HepG2 (cell line): ENCODE measurements around the gene NDE1. TPM values are rescaled to one million over a fixed set of nuclear protein-coding genes. Genes with fewer than 3 reads are reported as not detected.

Experiments used
- ATAC-seq: fragments of 200-7000 bp; cut with Tn5 transposase; 3 replicates; pipeline ENCODE4 v1.9.1; 2020; ENCODE audit warnings: mild to moderate bottlenecking, moderate library complexity
- BruUV-seq: library from RNA; stranded (reverse); fragments of 400-500 nt; replicated peaks from 2 replicates; lab custom pipeline; 2021; lab: Mats Ljungman, UMichigan
- CTCF ChIA-PET: fragments of 300-600 bp; formaldehyde crosslinking; extraction: SDS; loops from one replicate; lab custom pipeline; 2021; ENCODE audit warnings: low total read pairs, inconsistent platforms, low intra/inter-chr PET ratio; lab: Yijun Ruan, JAX
- POLR2A ChIA-PET: fragments of 350-600 bp; sonication (Branson Sonifier 250); formaldehyde crosslinking; loops from one replicate; lab custom pipeline; 2020; ENCODE audit warnings: antibody characterized with exemption, inconsistent platforms; lab: Yijun Ruan, JAX
- DNase-seq: peaks from one replicate; pipeline ENCODE4 v3.0.0-alpha.2; 2015; ENCODE audit warnings: low spot score
- FAIRE-seq: peaks from 3 replicates; lab custom pipeline; 2011; peaks lifted over from hg19 to GRCh38; lab: Jason Lieb, UNC
- H2AFZ ChIP-seq: one replicate; pipeline ENCODE4 v1.6.1; 2011; ENCODE audit warnings: low read length, inconsistent platforms
- H3K27ac ChIP-seq: fragments of 300-600 bp; 3 replicates; pipeline ENCODE4 v1.8.0; 2011; ENCODE audit warnings: mixed run types, mild to moderate bottlenecking, mixed read lengths, low read length, inconsistent platforms; ENCODE audit not compliant: insufficient read depth; ENCODE audit errors: extremely low read length
- H3K27me3 ChIP-seq, 2 experiments: fragments of 200-600 bp in 1 of 2; 2 replicates in 1 of 2; 3 replicates in 1 of 2; pipeline versions ENCODE4 v1.6.0 to v1.8.0; 2011; ENCODE audit warnings: low read length in 2 of 2, mild to moderate bottlenecking in 2 of 2, moderate library complexity in 2 of 2, inconsistent platforms in 1 of 2; ENCODE audit not compliant: insufficient read depth in 2 of 2, control insufficient read depth in 1 of 2
- H3K36me3 ChIP-seq, 2 experiments: fragments of 200-600 bp in 1 of 2; replicated peaks in 1 of 2; 2 replicates in 1 of 2; 3 replicates in 1 of 2; pipeline versions ENCODE4 v1.5.1 to v1.8.0; 2011; ENCODE audit warnings: low read length in 2 of 2, inconsistent platforms in 1 of 2; ENCODE audit not compliant: insufficient read depth in 2 of 2, control insufficient read depth in 1 of 2
- H3K4me1 ChIP-seq: 2 replicates; pipeline ENCODE4 v1.5.1; 2012; ENCODE audit warnings: low read length, inconsistent platforms; ENCODE audit not compliant: insufficient read depth
- H3K4me2 ChIP-seq: 2 replicates; pipeline ENCODE4 v1.6.0; 2011; ENCODE audit warnings: low read depth, low read length, inconsistent platforms
- H3K4me3 ChIP-seq, 3 experiments: fragments of 200-600 bp in 1 of 3; sonication (generic), shearing (Covaris generic) in 1 of 3; replicated peaks in 1 of 3; 2 replicates each; pipeline ENCODE4 v1.5.1; 2011 to 2016; ENCODE audit warnings: low read length in 3 of 3, inconsistent platforms in 2 of 3, low read depth in 2 of 3, mild to moderate bottlenecking in 2 of 3, control low read depth in 1 of 3, mixed read lengths in 1 of 3; ENCODE audit not compliant: insufficient read depth in 1 of 3
- H3K79me2 ChIP-seq: one replicate; pipeline ENCODE4 v1.6.1; 2011; ENCODE audit warnings: low read length, inconsistent platforms; ENCODE audit not compliant: insufficient read depth
- H3K9ac ChIP-seq: 2 replicates; pipeline ENCODE4 v1.6.0; 2011; ENCODE audit warnings: mild to moderate bottlenecking, low read depth, low read length, inconsistent platforms; ENCODE audit not compliant: insufficient read depth
- H3K9me3 ChIP-seq: 2 replicates; pipeline ENCODE4 v1.5.1; 2012; ENCODE audit warnings: mild to moderate bottlenecking, low read length
- H4K20me1 ChIP-seq: 2 replicates; pipeline ENCODE4 v1.6.0; 2011; ENCODE audit warnings: inconsistent platforms, mild to moderate bottlenecking, low read length, moderate library complexity; ENCODE audit not compliant: insufficient read depth
- CREM ChIP-seq, 2 experiments: sonication (generic) in 1 of 2; formaldehyde crosslinking in 1 of 2; IDR thresholded peaks; 2 replicates each; pipeline versions ENCODE4 v1.4.0 to v1.6.1; 2016 to 2020; ENCODE audit warnings: antibody characterized with exemption in 1 of 2, mild to moderate bottlenecking in 1 of 2, missing genetic modification reagents in 1 of 2
- ZFP36L1 ChIP-seq: sonication (generic); formaldehyde crosslinking; IDR thresholded peaks from 2 replicates; pipeline ENCODE4 v1.8.0; 2022; ENCODE audit warnings: mild to moderate bottlenecking, missing genetic modification reagents, moderate library complexity
- ZNF629 ChIP-seq: sonication (generic); formaldehyde crosslinking; conservative IDR thresholded peaks from 2 replicates; pipeline ENCODE4 v1.5.0; 2020; ENCODE audit warnings: missing genetic modification reagents
- ZNF770 ChIP-seq: sonication (generic); formaldehyde crosslinking; IDR thresholded peaks from 2 replicates; pipeline ENCODE4 v1.5.0; 2020; ENCODE audit warnings: mild to moderate bottlenecking, missing genetic modification reagents
- in situ Hi-C: cut with HindIII; loops from 2 replicates; pipeline ENCODE4 v1.10.0; 2017; ENCODE audit warnings: low pct_unique_long_range_greater_than_20kb; ENCODE audit not compliant: extremely low pct_ligation_motif_present
- intact Hi-C: fragments of 100-400 bp; cut with micrococcal nuclease; formaldehyde crosslinking; loops from one replicate; pipeline ENCODE4 v1.10.0; 2022; ENCODE audit not compliant: unreplicated experiment
- polyA plus RNA-seq, 8 experiments: library from polyadenylated mRNA; depleted of rRNA in 3 of 8; stranded (reverse) in 7 of 8; unstranded in 1 of 8; fragments of >200 nt; fragmentation: Illumina TruSeq in 4 of 8; extraction: Trizol in 4 of 8; gene quantifications; 2 replicates each; pipeline versions ENCODE4 v1.2.1 to v1.2.3, GENCODE V29; 2011 to 2016; ENCODE audit warnings: low read depth in 4 of 8, missing spikeins in 1 of 8, mixed read lengths in 1 of 8; ENCODE audit not compliant: insufficient read depth in 1 of 8
- total RNA-seq, 5 experiments: library from RNA; depleted of rRNA; stranded (reverse); fragments of >200 nt; fragmentation: Illumina TruSeq; extraction: Trizol; gene quantifications; 2 replicates each; pipeline ENCODE4 v1.2.3, GENCODE V29; 2016; ENCODE audit warnings: low read depth in 1 of 5

NDE1 gene
- total and polyA plus RNA-seq, 2 of the 13 experiments (the other 11 are each of a cell fraction or from before 2014, with no cell fraction given): 40.9 to 72.5 TPM

- TF ChIP-seq ZNF770 (CRISPR knock-in tag) (peak; percentile 98), CREM (IDR thresholded peaks at IDR 0.05) (no peak), CREM (CRISPR knock-in tag; IDR thresholded peaks at IDR 0.05) (no peak)
Observed at GRCh38 chr16:15660203-15660601, 10.2 kb downstream of the NDE1 start (continued).

GRCh38 chr16:15665107-15665506 is 15.1 kb downstream of the NDE1 start:
- H3K27me3 ChIP-seq: no peaks in the 10 kb centered on the region
- no peak for TF ChIP-seq ZFP36L1
- TF ChIP-seq ZNF629: peak; percentile 78
- H3K9me3 ChIP-seq: no peaks in the 10 kb centered on the region
- H3K27ac ChIP-seq: no peak overlapping the region
- no TSS peak for BruUV-seq
- H3K4me1 ChIP-seq: peaks cover 30% of the 10 kb centered on the region
- no peaks in the 10 kb centered on the region; the same call in 1 of the 2 replicates for H4K20me1 ChIP-seq
- H3K4me3 ChIP-seq: no peak overlapping the region
- ATAC-seq: no peak
- ChIA-PET POLR2A (interaction anchor here (2.0 kb wide), 1 partner anchor 22 kb away, joined by 12 read pairs; the partner anchor contains the start of gene MARF1), CTCF (no interaction called here)
- no peak overlapping the region for H3K9ac ChIP-seq
- DNase-seq: no peak
- H2AFZ ChIP-seq: no peak overlapping the region
- intact Hi-C loops: no loop called here
- no peak for FAIRE-seq
- in situ Hi-C loops: no loop called here
- H3K79me2 ChIP-seq: peaks cover 24% of the 10 kb centered on the region
- H3K4me2 ChIP-seq: no peak overlapping the region
- peaks cover 43 to 63% of the 10 kb centered on the region in 2 experiments for H3K36me3 ChIP-seq
